Measurements from ENCODE around the gene GBX2. TPM values are rescaled to one million over a fixed set of nuclear protein-coding genes. Genes with fewer than 3 reads are reported as not detected.

GBX2 gene
- total and polyA plus RNA-seq, 2 of the 8 experiments (the other 6 are each of a cell fraction or from before 2014, with no cell fraction given): 0.38 to 0.89 TPM

- Histone ChIP-seq H2AFZ (ENCODE audit: low read length) (no peak overlapping the region), H3K36me3 (ENCODE audit: control insufficient read depth in 2 of 4, insufficient read depth in 4 of 4, low read length in 3 of 4) (no peaks in the 10 kb centered on the region), H4K5ac (ENCODE audit: insufficient read length, low read depth, low read length) (no peak overlapping the region), H2BK20ac (ENCODE audit: low read length) (no peak overlapping the region), H4K8ac (ENCODE audit: extremely low read depth, insufficient read depth, low read length) (no peak overlapping the region), H3K79me2 (ENCODE audit: control insufficient read depth in 1 of 2, insufficient read depth in 2 of 2, low read length in 2 of 2) (no peaks in the 10 kb centered on the region), H4K20me1 (replicated peaks in 1 of 2; ENCODE audit: control insufficient read depth in 1 of 2, insufficient read depth in 2 of 2, low read length in 2 of 2) (peaks cover 0 to 3% of the 10 kb centered on the region in 2 experiments), H3K4me1 (replicated peaks in 1 of 4; ENCODE audit: control insufficient read depth in 3 of 4, insufficient read depth in 4 of 4, low read length in 3 of 4) (peaks cover 0 to 12% (median 4%) of the 10 kb centered on the region in 4 experiments; a peak in 4 of 7 replicates), H3K4ac (replicated peaks; ENCODE audit: insufficient read length, low read depth, low read length) (no peak overlapping the region), H3K9ac (replicated peaks in 1 of 4; ENCODE audit: extremely low read depth in 1 of 4, low read depth in 3 of 4, low read length in 3 of 4) (no peak overlapping the region), H2BK5ac (ENCODE audit: low read depth, low read length) (no peak overlapping the region), H2BK12ac (ENCODE audit: low read depth, low read length) (no peak overlapping the region), H4K91ac (replicated peaks; ENCODE audit: insufficient read length, low read length) (no peak overlapping the region), H2BK120ac (replicated peaks; ENCODE audit: low read depth, low read length) (no peak overlapping the region), H3K9me3 (ENCODE audit: insufficient read depth in 2 of 2, low read depth in 1 of 2, low read length in 1 of 2) (no peaks in the 10 kb centered on the region), H3K27ac (ENCODE audit: low read depth, low read length) (no peak overlapping the region), H3K56ac (replicated peaks; ENCODE audit: insufficient read length, low read depth, low read length) (no peak overlapping the region), H3K79me1 (ENCODE audit: low read depth, low read length) (no peaks in the 10 kb centered on the region; the same call in 1 of the 2 replicates), H3K18ac (ENCODE audit: extremely low read depth, low read length) (0 out of 2 replicates have a peak overlapping the region, but pooled peaks have one; percentile 29), H2BK15ac (ENCODE audit: low read length) (no peak overlapping the region), H3K14ac (ENCODE audit: insufficient read length) (no peak overlapping the region), H2AK5ac (ENCODE audit: low read depth, low read length) (no peak overlapping the region), H3K4me3 (ENCODE audit: extremely low read depth in 1 of 4, insufficient read depth in 2 of 4, low read depth in 3 of 4, low read length in 4 of 4) (no peak overlapping the region), H3K23ac (ENCODE audit: insufficient read length) (no peak overlapping the region), H3K4me2 (ENCODE audit: insufficient read depth in 1 of 2, low read depth in 2 of 2, low read length in 2 of 2) (no peak overlapping the region), H3K23me2 (ENCODE audit: low read depth, low read length) (no peaks in the 10 kb centered on the region), H3K27me3 (replicated peaks in 1 of 4; ENCODE audit: control insufficient read depth in 3 of 4, extremely low read depth in 1 of 4, insufficient read depth in 3 of 4, low read length in 3 of 4) (no peaks in the 10 kb centered on the region)
- ChIA-PET CTCF (ENCODE audit: partially characterized antibody) (interaction anchor here (0.9 to 2.5 kb wide), 5 partner anchors 12 to 364 kb away, joined by 3 to 17 read pairs (median 3); no protein-coding TSS in a partner anchor), POLR2A (ENCODE audit: partially characterized antibody) (no interaction called here)
- no peak for FAIRE-seq
- no peak for DNase-seq (ENCODE audit: low read depth in 1 of 2, low spot score in 2 of 2)
- WGBS, 2 experiments (ENCODE audit: extremely low coverage in 1 of 2, insufficient coverage in 1 of 2, insufficient read length in 1 of 2, insufficient replicate concordance in 2 of 2, low coverage in 1 of 2, low lambda C conversion rate in 2 of 2, missing lambda C conversion rate in 1 of 2): 86% methylated on average over 5 of the region's 6 CpGs; no CpG with 5 or more reads in 1 of the 2 experiments
- no peak for TF ChIP-seq RBBP5 (IDR thresholded peaks at IDR 0.05; ENCODE audit: borderline replicate concordance, low read depth, low read length)
- TF ChIP-seq KDM4A (IDR thresholded peaks at IDR 0.05; ENCODE audit: low read depth, low read length, severe bottlenecking): no peak
- TF ChIP-seq HDAC6 (IDR thresholded peaks at IDR 0.05; ENCODE audit: low read depth, low read length): no peak
- TF ChIP-seq CEBPB (IDR thresholded peaks at IDR 0.05; ENCODE audit: low read depth, low read length): no peak
- no peak for TF ChIP-seq RAD21 (IDR thresholded peaks at IDR 0.05 in 1 of 2, conservative IDR thresholded peaks at IDR 0.05 in 1 of 2; ENCODE audit: low read depth in 2 of 2, low read length in 2 of 2)
- TF ChIP-seq TEAD4 (IDR thresholded peaks at IDR 0.05; ENCODE audit: low read depth, low read length): no peak
- TF ChIP-seq KDM5A (IDR thresholded peaks at IDR 0.05; ENCODE audit: low read length): no peak
- TF ChIP-seq PHF8 (conservative IDR thresholded peaks at IDR 0.05; ENCODE audit: low read depth, low read length): no peak
- TF ChIP-seq USF2 (IDR thresholded peaks at IDR 0.05; ENCODE audit: low read length): no peak
- TF ChIP-seq CREB1 (IDR thresholded peaks at IDR 0.05): no peak
- no peak for TF ChIP-seq ZNF274 (IDR thresholded peaks at IDR 0.05; ENCODE audit: borderline replicate concordance, extremely low read depth, low read length)
Observed at GRCh38 chr2:236130349-236130998, 37.7 kb downstream of the GBX2 start.

Measured in H1 (cell line).